Fibroblast of skin of back (primary cell): ENCODE results near the gene MRPL10.
A peak's percentile ranks its signal among the peaks of the same experiment; 100 is the strongest.
"Not testable (repeated sequence)": the region's sequence is repeated elsewhere in the genome, so short reads cannot be mapped to it uniquely, and the experiment has no call there.

Experiments
- DNase-seq: peaks from one replicate; pipeline ENCODE4 v3.0.0-alpha.2; 2013

Gene MRPL10

DNA sequence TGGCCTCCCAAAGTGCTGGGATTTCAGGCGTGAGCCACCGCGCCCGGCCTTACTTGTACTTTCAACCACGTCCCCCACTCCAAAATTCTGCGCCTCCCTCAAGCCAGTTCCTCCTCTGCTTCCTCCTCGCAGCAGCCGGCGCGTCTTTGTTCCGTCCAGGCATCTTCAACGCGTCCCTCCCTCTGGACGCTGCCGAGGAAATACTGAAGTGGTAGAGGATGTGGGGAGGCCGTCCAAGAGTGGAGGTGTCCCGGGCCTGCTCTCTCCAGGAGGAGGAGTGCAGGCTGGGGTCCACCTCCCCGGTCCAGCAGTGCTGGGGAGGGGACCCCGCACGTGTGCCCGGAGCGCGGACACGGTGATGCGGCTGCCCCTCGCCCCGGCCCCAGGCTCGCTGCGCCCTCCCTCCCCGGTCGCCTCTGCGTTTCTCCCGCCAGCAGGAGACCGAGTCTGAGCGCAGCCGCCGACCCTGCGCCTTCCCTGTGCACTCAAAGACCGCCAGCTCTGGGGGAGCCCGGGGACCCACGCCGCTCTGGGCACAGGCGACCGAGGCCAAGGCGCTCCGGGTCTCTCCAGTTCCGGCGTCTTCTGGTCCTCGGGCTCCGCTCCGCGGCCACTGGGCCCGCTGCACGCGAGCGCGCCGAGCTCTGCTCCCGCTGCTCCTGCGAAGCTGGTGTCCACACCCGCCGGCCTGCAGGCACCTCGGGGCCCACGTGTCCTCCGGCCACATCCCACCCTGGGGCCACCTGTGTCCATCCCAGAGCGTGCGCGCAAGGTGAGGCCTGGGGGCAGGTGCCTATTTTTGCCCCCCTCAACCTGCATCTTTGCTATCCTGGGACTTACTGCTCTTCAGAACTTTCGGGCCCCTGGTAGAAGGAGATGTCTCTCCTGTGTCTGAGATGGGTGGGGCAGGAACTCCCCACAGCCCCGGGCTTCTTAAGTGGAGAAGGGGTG is 41.5 kb downstream of the MRPL10 start:
- peak; percentile 34 for DNase-seq

DNA sequence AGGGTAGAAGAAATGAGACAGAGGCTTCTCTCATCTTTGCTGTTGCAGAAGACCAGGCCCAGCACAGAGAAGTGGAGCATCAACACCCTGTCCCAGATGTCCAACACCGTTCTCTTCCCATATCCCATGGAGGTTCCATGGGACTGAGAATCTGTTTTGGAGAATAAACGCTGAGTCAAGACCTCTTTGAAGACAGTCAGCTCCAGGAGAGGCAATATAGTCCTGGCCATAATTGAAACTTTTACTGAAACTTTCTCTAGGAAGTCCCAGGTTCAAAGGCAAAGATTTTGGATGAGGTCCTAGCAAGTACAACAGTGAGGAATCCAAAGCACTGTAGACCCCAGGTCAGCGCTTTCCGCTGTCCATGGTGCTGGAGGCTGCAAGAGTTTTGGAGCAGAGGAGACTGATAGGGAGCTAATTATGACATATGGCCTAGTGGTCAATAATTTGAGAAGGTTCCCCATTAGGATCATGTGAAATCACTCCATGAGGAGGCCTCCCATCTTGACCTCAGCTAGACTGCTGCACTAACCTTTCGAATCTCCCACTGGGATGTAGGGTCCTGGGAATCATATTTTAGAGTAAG is 45.7 kb downstream of the MRPL10 start:
- peak; percentile 39 for DNase-seq

DNA sequence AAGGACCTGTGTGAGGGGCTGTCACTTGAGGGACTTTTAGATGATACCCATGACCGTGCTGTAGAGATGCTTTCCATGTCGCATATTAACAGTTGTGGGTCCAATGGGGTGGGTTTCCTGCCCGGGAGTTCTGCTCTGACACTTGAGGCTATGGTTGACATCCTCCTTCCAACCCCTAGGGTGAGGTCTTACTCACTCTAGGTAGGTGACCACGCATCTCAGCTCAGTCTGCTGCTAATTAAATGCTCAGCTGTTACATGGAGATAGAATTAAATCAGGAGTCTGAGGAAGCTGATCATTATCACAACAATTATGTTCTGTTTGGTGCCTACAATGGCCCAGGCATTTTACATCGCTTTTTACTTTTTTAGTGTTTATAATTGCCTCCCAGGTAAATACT is 49.9 kb downstream of the MRPL10 start:
- DNase-seq = no peak

DNA sequence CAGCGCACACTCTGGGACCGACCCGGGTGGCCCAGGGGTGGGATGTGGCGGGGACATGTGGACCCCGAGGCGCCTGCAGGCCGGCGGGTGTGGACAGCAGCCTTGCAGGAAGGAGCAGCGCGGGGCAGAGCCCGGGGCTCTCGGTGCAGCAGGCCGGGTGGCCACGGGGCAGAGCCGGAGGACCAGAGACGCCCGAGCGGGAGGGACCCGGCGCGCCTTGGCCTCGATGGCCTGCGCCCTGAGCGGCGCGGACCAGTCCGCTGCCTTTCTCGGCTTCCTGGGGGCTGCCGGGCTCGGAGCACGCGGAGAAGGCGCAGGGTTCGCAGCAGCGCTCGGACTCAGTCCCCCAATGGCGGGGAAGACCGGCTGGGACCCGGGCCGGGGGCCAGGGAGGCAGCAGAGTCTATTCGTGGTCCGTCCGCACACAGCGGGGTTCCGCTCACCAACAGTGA is 53.1 kb downstream of the MRPL10 start:
- no peak for DNase-seq

DNA sequence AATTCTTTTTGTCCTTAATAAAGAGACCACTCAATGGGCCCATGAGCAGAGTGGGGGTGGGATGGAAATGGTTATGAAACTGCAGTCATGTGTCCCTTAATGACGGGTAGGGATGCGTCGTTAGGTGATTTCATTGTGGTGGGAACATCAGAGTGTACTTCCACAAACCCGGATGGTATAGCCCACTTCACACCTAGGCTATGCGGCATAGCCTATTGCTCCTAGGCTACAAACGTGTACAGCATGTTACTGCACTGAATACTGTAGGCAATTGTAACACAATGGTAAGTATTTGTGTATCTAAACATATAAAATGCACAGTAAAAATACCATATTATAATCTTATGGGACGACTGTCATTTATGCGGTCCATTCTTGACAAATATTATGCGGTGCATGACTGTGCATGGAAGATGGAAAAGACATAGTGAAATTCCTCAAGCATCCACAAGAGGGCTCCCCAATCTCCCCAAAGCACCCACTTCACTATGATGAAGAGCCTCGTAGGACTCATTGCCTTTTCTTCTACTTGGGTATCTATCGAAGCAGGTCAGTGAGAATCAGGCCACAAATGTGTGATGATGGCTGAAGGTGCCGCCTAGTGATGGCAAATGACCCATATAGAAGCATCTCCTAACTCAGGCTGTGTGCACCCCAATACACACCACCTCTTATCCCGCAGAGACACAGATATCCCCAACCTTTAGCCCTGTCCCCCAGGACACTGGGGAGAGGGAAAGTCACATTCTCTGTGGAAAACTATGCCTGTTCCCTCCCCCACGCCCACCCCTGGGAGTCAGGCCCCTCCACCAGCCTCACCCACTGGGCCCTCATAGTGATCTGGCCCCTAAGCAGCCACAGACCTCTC is 54.8 kb downstream of the MRPL10 start:
- peak; percentile 41 for DNase-seq

DNA sequence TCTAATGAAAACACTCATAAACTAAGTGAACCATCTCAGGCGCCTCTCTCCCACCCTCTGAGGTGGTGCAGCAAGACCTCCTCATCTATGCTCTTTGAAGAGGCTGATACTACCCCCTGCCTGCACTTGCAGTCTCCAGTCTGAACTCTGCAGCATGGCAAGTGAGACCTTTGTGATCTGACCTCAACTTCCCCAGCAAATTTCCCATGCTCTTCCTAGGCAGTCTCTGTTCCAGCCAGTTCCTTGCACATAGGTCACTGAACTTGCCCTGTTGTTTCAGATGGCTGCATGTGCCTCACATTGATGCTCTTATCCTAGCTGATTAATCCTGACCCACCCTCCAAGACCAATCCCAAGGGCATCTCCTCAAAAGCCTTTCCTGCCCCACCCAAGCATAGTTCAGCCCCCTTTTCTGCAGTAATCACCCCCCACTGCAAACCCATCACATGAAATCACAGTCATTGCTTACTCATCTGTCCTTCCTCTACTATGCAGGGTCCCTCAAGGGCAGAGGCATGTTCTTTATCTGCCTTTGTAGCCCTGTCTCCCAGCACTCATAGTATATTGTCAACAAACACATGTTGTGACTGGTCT is 56.3 kb downstream of the MRPL10 start:
- DNase-seq = no peak

DNA sequence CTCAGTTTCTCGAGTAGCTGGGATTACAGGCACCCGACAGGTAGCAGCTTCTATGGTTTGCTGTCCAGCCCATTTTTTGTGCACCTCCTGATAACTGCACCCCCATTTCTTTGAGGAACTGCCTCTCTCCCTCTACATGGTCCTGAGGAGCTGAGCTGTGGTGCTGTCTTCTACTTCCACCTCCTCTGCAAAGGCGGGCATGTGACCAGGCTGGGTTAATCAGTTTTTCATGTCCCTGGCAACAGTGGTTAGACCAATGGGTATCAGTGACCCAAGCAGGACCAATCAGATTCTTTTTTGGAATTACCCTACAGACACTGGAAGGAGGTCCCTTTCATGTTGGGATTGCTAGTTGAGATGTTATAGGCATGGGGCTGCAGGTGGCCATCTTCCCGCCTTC is 57.0 kb downstream of the MRPL10 start:
- DNase-seq = no peak

DNA sequence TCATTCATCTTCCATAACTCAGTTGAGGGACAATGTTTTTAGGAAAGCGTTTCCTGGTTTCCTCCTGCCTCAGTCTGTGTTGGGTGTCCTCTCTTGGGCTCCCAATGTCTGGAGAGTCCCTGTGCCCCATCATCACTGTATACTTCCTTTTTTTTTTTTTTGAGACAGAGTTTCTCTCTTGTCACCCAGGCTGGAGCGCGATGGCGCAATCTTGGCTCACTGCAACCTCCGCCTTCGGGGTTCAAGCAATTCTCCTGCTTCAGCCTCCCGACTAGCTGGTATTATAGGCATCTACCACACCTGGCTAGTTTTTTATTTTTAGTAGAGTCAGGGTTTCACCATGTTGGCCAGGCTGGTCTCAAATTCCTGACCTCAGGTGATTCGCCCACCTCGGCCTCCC is 57.7 kb downstream of the MRPL10 start:
- DNase-seq = not testable (repeated sequence)
